HEK293 (cell line): ENCODE measurements around the gene IGFN1.
A peak's percentile ranks its signal among the peaks of the same experiment; 100 is the strongest.

Experiments
- CTCF ChIA-PET: fragments of 350-600 bp; formaldehyde crosslinking; extraction: SDS; loops from one replicate; lab custom pipeline; 2021; ENCODE audit warnings: antibody characterized with exemption; lab: Yijun Ruan, JAX
- POLR2A ChIA-PET: fragments of 300-600 bp; formaldehyde crosslinking; extraction: SDS; loops from one replicate; lab custom pipeline; 2020; ENCODE audit warnings: antibody characterized with exemption, inconsistent platforms; lab: Yijun Ruan, JAX
- H3K27ac ChIP-seq: fragments of 200-500 bp; sonication (Bioruptor generic); 2 replicates; pipeline ENCODE4 v1.5.1; 2014; ENCODE audit warnings: low read depth, low read length, control low read depth, inconsistent platforms; ENCODE audit errors: extremely low read depth
- H3K36me3 ChIP-seq, 2 experiments: fragments of 200-500 bp in 1 of 2; sonication (Bioruptor generic) in 1 of 2; 1 replicate in 1 of 2; 2 replicates in 1 of 2; pipeline ENCODE4 v1.5.1; 2014 to 2017; ENCODE audit warnings: inconsistent platforms in 2 of 2, low read length in 2 of 2; ENCODE audit not compliant: control insufficient read depth in 2 of 2, insufficient read depth in 1 of 2
- H3K4me1 ChIP-seq: fragments of 200-500 bp; sonication (Bioruptor generic); 2 replicates; pipeline ENCODE4 v1.5.1; 2014; ENCODE audit warnings: mild to moderate bottlenecking, low read length, inconsistent platforms; ENCODE audit not compliant: control insufficient read depth, insufficient read depth
- H3K4me3 ChIP-seq: 2 replicates; pipeline ENCODE4 v1.5.1; 2011; ENCODE audit warnings: low read depth, mild to moderate bottlenecking, control low read depth, low read length, moderate library complexity
- H3K9me3 ChIP-seq: fragments of 200-500 bp; sonication (Bioruptor generic); 2 replicates; pipeline ENCODE4 v1.5.1; 2014; ENCODE audit warnings: low read depth, low read length, inconsistent platforms; ENCODE audit not compliant: control insufficient read depth, insufficient read depth
- GFI1B ChIP-seq: fragments of 450-650 bp; formaldehyde crosslinking; IDR thresholded peaks from 2 replicates; pipeline ENCODE4 v1.5.1; 2016; ENCODE audit warnings: missing biosample characterization, missing genetic modification characterization
- IKZF3 ChIP-seq: fragments of 450-650 bp; IDR thresholded peaks from 2 replicates; pipeline ENCODE4 v1.5.0; 2018; ENCODE audit warnings: missing biosample characterization, mild to moderate bottlenecking, missing genetic modification characterization, moderate library complexity
- PRDM1 ChIP-seq: fragments of 450-650 bp; formaldehyde crosslinking; IDR thresholded peaks from 2 replicates; pipeline ENCODE4; 2016; ENCODE audit warnings: missing biosample characterization, missing genetic modification characterization
- SALL2 ChIP-seq: fragments of 450-650 bp; formaldehyde crosslinking; IDR thresholded peaks from 2 replicates; pipeline ENCODE4 v1.5.0; 2017; ENCODE audit warnings: missing biosample characterization, mild to moderate bottlenecking, missing genetic modification characterization, borderline replicate concordance
- TCF7L2 ChIP-seq: IDR thresholded peaks from 2 replicates; pipeline ENCODE4 v1.6.1; 2011; ENCODE audit warnings: low read depth, mild to moderate bottlenecking, inconsistent platforms, low read length, moderate library complexity, borderline replicate concordance
- WT1 ChIP-seq: fragments of 450-650 bp; formaldehyde crosslinking; IDR thresholded peaks from 2 replicates; pipeline ENCODE4 v1.5.1; 2016; ENCODE audit warnings: missing biosample characterization, missing genetic modification characterization
- ZIC2 ChIP-seq: fragments of 450-650 bp; formaldehyde crosslinking; IDR thresholded peaks from 2 replicates; pipeline ENCODE4 v1.5.1; 2016; ENCODE audit warnings: missing biosample characterization, missing genetic modification characterization
- ZNF133 ChIP-seq: fragments of 450-650 bp; formaldehyde crosslinking; IDR thresholded peaks from 2 replicates; pipeline ENCODE4 v1.5.1; 2016; ENCODE audit warnings: missing biosample characterization, missing genetic modification characterization
- ZNF140 ChIP-seq: fragments of 450-650 bp; formaldehyde crosslinking; IDR thresholded peaks from 2 replicates; pipeline ENCODE4 v1.5.1; 2016; ENCODE audit warnings: missing biosample characterization, missing genetic modification characterization
- ZNF169 ChIP-seq: fragments of 450-650 bp; formaldehyde crosslinking; IDR thresholded peaks from 2 replicates; pipeline ENCODE4 v1.5.1; 2016; ENCODE audit warnings: missing biosample characterization, missing genetic modification characterization
- ZNF211 ChIP-seq: fragments of 450-650 bp; formaldehyde crosslinking; IDR thresholded peaks from 2 replicates; pipeline ENCODE4 v1.5.1; 2016; ENCODE audit warnings: low read depth, missing biosample characterization, missing genetic modification characterization
- ZNF23 ChIP-seq: fragments of 450-650 bp; formaldehyde crosslinking; IDR thresholded peaks from 2 replicates; pipeline ENCODE4 v1.5.1; 2016; ENCODE audit warnings: missing biosample characterization, missing genetic modification characterization, borderline replicate concordance
- ZNF248 ChIP-seq: fragments of 450-650 bp; formaldehyde crosslinking; IDR thresholded peaks from 2 replicates; pipeline ENCODE4 v1.5.1; 2017; ENCODE audit warnings: missing biosample characterization, missing genetic modification characterization
- ZNF266 ChIP-seq: fragments of 450-650 bp; formaldehyde crosslinking; IDR thresholded peaks from 2 replicates; pipeline ENCODE4 v1.5.1; 2016; ENCODE audit warnings: missing biosample characterization, missing genetic modification characterization, low read depth
- ZNF280C ChIP-seq: fragments of 450-650 bp; formaldehyde crosslinking; IDR thresholded peaks from 2 replicates; pipeline ENCODE4 v1.5.1; 2016; ENCODE audit warnings: missing biosample characterization, missing genetic modification characterization
- ZNF292 ChIP-seq: fragments of 450-650 bp; formaldehyde crosslinking; IDR thresholded peaks from 2 replicates; pipeline ENCODE4 v1.5.1; 2016; ENCODE audit warnings: low read depth, missing biosample characterization, missing genetic modification characterization, borderline replicate concordance
- ZNF354C ChIP-seq: fragments of 450-650 bp; formaldehyde crosslinking; IDR thresholded peaks from 2 replicates; pipeline ENCODE4 v1.5.1; 2016; ENCODE audit warnings: missing biosample characterization, missing genetic modification characterization, low read depth, borderline replicate concordance
- ZNF37A ChIP-seq: fragments of 450-650 bp; IDR thresholded peaks from 2 replicates; pipeline ENCODE4 v1.5.1; 2018; ENCODE audit warnings: missing biosample characterization, missing genetic modification characterization
- ZNF423 ChIP-seq: fragments of 450-650 bp; formaldehyde crosslinking; IDR thresholded peaks from 2 replicates; pipeline ENCODE4 v1.5.1; 2016; ENCODE audit warnings: missing biosample characterization, missing genetic modification characterization
- ZNF473 ChIP-seq: fragments of 450-650 bp; formaldehyde crosslinking; IDR thresholded peaks from 2 replicates; pipeline ENCODE4 v1.5.1; 2017; ENCODE audit warnings: missing biosample characterization, missing genetic modification characterization
- ZNF530 ChIP-seq: fragments of 450-650 bp; formaldehyde crosslinking; IDR thresholded peaks from 2 replicates; pipeline ENCODE4 v1.5.1; 2016; ENCODE audit warnings: low read depth, missing biosample characterization, missing genetic modification characterization
- ZNF624 ChIP-seq: fragments of 450-650 bp; formaldehyde crosslinking; IDR thresholded peaks from 2 replicates; pipeline ENCODE4 v1.5.1; 2017; ENCODE audit warnings: missing biosample characterization, missing genetic modification characterization
- ZNF677 ChIP-seq: fragments of 450-650 bp; IDR thresholded peaks from 2 replicates; pipeline ENCODE4 v1.5.0; 2018; ENCODE audit warnings: missing biosample characterization, mild to moderate bottlenecking, missing genetic modification characterization, moderate library complexity
- ZNF776 ChIP-seq: fragments of 450-650 bp; formaldehyde crosslinking; IDR thresholded peaks from 2 replicates; pipeline ENCODE4 v1.5.0; 2017; ENCODE audit warnings: missing biosample characterization, missing genetic modification characterization, borderline replicate concordance
- TF ChIP-seq, protein P1 (sequence below): fragments of 450-650 bp; formaldehyde crosslinking; IDR thresholded peaks from 2 replicates; pipeline ENCODE4 v1.5.1; 2016; ENCODE audit warnings: missing biosample characterization, missing genetic modification characterization
- TF ChIP-seq, protein P2 (sequence below): fragments of 450-650 bp; IDR thresholded peaks from 2 replicates; pipeline ENCODE4 v1.5.1; 2018; ENCODE audit warnings: missing biosample characterization, mild to moderate bottlenecking, missing genetic modification characterization

IGFN1 gene

DNA sequence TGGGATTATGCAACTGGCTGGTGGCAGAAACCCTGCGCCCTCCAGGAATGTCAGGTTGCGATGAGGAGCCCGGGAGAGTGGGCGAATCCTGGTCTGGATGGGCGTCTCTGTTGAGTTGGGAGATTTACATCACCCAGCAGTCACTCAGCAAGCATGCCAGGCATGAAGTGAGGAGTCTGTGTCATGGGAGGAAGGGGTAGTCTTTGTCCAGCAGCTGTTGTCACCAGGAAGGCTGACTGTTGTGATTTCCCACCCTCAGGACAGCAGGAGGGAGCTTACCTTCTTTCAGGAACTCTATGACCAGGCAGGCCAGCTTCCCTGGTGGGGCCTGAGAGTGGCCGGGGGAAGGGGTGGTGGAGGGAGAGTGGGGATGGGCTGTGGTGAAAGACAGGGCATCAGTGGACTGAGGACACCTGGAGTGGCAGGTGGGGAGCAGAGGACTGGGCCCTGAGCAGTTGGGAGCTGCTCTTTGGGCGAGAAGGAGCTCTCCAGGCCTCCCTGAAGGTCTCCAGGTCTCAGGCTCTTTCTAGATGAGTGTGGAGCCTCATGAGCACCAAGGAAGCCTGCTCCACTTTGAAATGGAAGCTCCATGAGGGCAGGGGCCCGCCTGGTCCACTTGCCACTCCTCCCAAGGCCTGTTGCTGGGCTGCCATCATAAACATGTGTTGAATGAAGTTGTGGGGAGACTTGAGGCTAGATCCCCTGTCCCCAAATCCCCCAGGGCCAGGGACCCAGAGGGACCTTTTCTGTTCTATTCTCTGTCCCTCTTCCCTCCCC, 71.3 kb downstream of the IGFN1 start:
- TF ChIP-seq GFI1B (no peak), ZIC2 (peak; percentile 23; the same call in 1 of the 2 replicates), ZNF37A (no peak), ZNF169 (tag by site-specific recombination) (no peak)
- TF ChIP-seq, all 188 proteins: peak for 1
- CTCF ChIA-PET, result interaction anchor here (0.7 to 1.7 kb wide), 5 partner anchors 7 to 100 kb away, joined by 3 to 9 read pairs (median 4); no protein-coding TSS in a partner anchor
- Histone ChIP-seq H3K36me3 (no peaks in the 10 kb centered on the region), H3K27ac (no peak overlapping the region), H3K9me3 (no peaks in the 10 kb centered on the region), H3K4me3 (no peak overlapping the region), H3K4me1 (no peaks in the 10 kb centered on the region)
- POLR2A ChIA-PET, result interaction anchor here (0.5 kb wide), 1 partner anchor 592 kb away, joined by 4 read pairs; the partner anchor contains the start of gene DDX59

DNA sequence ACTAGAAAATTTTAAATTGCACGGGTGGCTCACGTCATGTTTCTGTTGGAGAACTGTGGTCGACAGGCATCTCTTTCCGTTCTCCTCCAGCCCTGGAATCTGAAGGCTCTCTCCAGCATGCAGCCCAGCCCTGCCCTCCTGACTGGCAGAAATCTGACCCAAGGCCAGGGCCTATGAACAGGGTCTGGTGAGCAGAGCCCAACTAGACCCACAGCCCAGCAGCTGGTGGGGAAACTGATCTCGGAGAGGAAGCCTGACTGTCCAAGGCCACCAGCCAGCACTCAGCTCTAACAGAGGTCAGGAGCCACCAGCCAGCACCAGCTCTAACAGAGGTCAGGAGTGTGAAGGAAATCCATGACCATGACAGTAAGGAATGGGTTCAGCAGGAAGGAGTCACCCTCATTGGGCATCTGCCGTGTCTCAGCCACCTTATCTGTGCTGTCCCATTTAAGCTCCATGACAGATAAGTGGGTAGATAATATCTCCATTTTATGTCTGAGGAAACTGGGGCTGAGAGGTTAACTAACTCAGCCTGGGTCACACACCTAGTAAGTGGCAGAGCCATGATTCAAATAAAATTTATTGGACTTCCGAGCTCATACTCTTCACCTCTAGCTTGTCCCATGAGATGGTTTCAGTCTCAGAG, 72.5 kb downstream of the IGFN1 start:
- CTCF ChIA-PET, result interaction anchor here (0.6 to 1.7 kb wide), 6 partner anchors 8 to 172 kb away, joined by 3 to 9 read pairs (median 4); no protein-coding TSS in a partner anchor
- POLR2A ChIA-PET, result no interaction called here

GRCh38 chr1:201264072-201264471, 73.4 kb downstream of the IGFN1 start:
- CTCF ChIA-PET, result interaction anchor here (0.6 to 1.7 kb wide), 4 partner anchors 84 to 250 kb away, joined by 3 to 8 read pairs (median 5); no protein-coding TSS in a partner anchor
- no peak for TF ChIP-seq ZNF133 (tag by site-specific recombination)
- no peak for TF ChIP-seq ZNF248 (tag by site-specific recombination)
- no peak for TF ChIP-seq ZNF280C (tag by site-specific recombination)
- TF ChIP-seq GFI1B, result no peak
- no peak for TF ChIP-seq ZNF292 (tag by site-specific recombination)
- TF ChIP-seq, protein P1, sequence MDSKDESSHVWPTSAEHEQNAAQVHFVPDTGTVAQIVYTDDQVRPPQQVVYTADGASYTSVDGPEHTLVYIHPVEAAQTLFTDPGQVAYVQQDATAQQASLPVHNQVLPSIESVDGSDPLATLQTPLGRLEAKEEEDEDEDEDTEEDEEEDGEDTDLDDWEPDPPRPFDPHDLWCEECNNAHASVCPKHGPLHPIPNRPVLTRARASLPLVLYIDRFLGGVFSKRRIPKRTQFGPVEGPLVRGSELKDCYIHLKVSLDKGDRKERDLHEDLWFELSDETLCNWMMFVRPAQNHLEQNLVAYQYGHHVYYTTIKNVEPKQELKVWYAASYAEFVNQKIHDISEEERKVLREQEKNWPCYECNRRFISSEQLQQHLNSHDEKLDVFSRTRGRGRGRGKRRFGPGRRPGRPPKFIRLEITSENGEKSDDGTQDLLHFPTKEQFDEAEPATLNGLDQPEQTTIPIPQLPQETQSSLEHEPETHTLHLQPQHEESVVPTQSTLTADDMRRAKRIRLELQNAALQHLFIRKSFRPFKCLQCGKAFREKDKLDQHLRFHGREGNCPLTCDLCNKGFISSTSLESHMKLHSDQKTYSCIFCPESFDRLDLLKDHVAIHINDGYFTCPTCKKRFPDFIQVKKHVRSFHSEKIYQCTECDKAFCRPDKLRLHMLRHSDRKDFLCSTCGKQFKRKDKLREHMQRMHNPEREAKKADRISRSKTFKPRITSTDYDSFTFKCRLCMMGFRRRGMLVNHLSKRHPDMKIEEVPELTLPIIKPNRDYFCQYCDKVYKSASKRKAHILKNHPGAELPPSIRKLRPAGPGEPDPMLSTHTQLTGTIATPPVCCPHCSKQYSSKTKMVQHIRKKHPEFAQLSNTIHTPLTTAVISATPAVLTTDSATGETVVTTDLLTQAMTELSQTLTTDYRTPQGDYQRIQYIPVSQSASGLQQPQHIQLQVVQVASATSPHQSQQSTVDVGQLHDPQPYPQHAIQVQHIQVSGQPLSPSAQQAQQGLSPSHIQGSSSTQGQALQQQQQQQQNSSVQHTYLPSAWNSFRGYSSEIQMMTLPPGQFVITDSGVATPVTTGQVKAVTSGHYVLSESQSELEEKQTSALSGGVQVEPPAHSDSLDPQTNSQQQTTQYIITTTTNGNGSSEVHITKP (tag by site-specific recombination), result no peak
- TF ChIP-seq PRDM1 (tag by site-specific recombination), result no peak
- no peak for TF ChIP-seq ZNF23 (tag by site-specific recombination)

More for the DNA sequence above, 72.5 kb downstream of the IGFN1 start:
- H3K9me3 ChIP-seq, result no peaks in the 10 kb centered on the region
- no peak for TF ChIP-seq ZNF211 (tag by site-specific recombination)
- no peak for TF ChIP-seq ZNF624
- TF ChIP-seq ZNF354C, result no peak
- no peak for TF ChIP-seq ZNF530 (tag by site-specific recombination)
- no peak for TF ChIP-seq TCF7L2
- TF ChIP-seq WT1 (tag by site-specific recombination), result no peak
- no peak for TF ChIP-seq ZNF423 (tag by site-specific recombination)
- no peak for TF ChIP-seq ZNF677 (tag by site-specific recombination)
- no peak for TF ChIP-seq SALL2 (tag by site-specific recombination)
- no peak for TF ChIP-seq ZNF266 (tag by site-specific recombination)
- TF ChIP-seq ZNF473 (tag by site-specific recombination), result no peak
- no peak for TF ChIP-seq IKZF3 (tag by site-specific recombination)
- TF ChIP-seq ZNF140 (tag by site-specific recombination), result no peak
- no peak for TF ChIP-seq ZNF776 (tag by site-specific recombination)
- TF ChIP-seq, protein P2, sequence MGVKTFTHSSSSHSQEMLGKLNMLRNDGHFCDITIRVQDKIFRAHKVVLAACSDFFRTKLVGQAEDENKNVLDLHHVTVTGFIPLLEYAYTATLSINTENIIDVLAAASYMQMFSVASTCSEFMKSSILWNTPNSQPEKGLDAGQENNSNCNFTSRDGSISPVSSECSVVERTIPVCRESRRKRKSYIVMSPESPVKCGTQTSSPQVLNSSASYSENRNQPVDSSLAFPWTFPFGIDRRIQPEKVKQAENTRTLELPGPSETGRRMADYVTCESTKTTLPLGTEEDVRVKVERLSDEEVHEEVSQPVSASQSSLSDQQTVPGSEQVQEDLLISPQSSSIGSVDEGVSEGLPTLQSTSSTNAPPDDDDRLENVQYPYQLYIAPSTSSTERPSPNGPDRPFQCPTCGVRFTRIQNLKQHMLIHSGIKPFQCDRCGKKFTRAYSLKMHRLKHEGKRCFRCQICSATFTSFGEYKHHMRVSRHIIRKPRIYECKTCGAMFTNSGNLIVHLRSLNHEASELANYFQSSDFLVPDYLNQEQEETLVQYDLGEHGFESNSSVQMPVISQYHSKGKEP, result no peak
- no peak overlapping the region for H3K4me3 ChIP-seq
- H3K27ac ChIP-seq, result no peak overlapping the region
- H3K4me1 ChIP-seq, result no peaks in the 10 kb centered on the region
- H3K36me3 ChIP-seq, result no peaks in the 10 kb centered on the region

More at GRCh38 chr1:201264072-201264471, 73.4 kb downstream of the IGFN1 start:
- Histone ChIP-seq H3K4me3 (no peak overlapping the region), H3K27ac (no peak overlapping the region), H3K4me1 (no peaks in the 10 kb centered on the region), H3K9me3 (no peaks in the 10 kb centered on the region), H3K36me3 (no peaks in the 10 kb centered on the region)
- POLR2A ChIA-PET, result no interaction called here
